HG02970 (cell line): ENCODE data around the gene GPRC5C.
A peak's percentile ranks its signal among the peaks of the same experiment; 100 is the strongest.

Source experiments
- ATAC-seq: cut with Tn5 transposase; IDR thresholded peaks from one replicate; pipeline ENCODE4 v1.9.1; 2021; ENCODE audit warnings: mild to moderate bottlenecking, moderate library complexity, moderate number of reproducible peaks; ENCODE audit not compliant: unreplicated experiment, low FRiP score

GPRC5C gene

DNA sequence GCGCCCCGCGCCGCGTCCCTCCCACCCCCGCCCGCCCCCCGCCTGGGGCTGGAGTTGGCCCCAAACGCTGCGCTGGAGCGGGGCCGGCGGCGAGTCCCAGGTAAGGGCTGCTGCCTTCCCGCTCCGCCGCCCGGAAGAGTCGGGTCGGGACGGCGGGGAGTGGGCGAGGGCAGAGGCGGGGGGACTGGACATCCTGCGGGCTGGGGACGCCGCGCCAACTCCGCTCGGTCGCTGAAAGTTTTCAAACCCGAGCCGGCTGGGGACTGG lies 469 bp downstream of the GPRC5C start:
- no peak for ATAC-seq

- ATAC-seq = no peak
These were observed 991 bp downstream of the GPRC5C start for GRCh38 chr17:74432766-74433391.

GRCh38 chr17:74433421-74434121 lies 1.7 kb downstream of the GPRC5C start:
- no peak for ATAC-seq

DNA sequence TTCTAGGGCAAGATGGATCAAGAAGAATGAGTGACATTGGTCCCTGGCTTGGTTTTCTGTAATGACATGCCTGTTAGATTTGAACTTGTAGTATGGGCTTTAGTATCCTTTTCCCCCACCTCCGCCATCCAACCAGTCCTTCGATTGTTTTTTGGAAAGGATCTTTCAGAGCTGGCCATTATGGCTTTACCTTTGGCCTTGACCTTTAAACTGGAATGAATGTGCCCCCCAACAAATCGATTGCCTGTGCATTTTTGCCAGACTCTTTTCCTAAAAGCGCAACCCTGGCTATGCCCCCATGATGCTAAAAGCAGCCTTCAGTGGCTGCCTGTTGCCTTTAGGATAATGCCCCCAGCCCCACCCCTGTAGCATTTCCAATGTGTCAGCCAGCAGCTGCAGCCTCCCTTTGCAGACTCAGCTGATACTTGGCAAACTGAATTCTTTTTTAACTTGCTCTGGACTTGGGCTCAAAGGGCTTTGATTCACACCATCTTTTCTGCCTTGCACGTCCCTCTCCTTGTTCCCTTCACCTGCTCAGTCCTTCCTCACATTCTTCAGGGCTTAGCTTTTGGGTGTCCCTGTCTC lies 4.0 kb downstream of the GPRC5C start:
- no peak for ATAC-seq

- ATAC-seq = no peak
These were observed 5.8 kb downstream of the GPRC5C start for GRCh38 chr17:74437702-74438101.

DNA sequence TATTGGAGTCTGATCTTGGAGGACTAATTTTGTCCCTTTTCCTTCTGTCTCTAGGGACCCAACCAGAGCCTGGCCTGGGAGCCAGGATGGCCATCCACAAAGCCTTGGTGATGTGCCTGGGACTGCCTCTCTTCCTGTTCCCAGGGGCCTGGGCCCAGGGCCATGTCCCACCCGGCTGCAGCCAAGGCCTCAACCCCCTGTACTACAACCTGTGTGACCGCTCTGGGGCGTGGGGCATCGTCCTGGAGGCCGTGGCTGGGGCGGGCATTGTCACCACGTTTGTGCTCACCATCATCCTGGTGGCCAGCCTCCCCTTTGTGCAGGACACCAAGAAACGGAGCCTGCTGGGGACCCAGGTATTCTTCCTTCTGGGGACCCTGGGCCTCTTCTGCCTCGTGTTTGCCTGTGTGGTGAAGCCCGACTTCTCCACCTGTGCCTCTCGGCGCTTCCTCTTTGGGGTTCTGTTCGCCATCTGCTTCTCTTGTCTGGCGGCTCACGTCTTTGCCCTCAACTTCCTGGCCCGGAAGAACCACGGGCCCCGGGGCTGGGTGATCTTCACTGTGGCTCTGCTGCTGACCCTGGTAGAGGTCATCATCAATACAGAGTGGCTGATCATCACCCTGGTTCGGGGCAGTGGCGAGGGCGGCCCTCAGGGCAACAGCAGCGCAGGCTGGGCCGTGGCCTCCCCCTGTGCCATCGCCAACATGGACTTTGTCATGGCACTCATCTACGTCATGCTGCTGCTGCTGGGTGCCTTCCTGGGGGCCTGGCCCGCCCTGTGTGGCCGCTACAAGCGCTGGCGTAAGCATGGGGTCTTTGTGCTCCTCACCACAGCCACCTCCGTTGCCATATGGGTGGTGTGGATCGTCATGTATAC lies 8.0 kb downstream of the GPRC5C start:
- no peak for ATAC-seq

GRCh38 chr17:74441537-74441936 lies 9.6 kb downstream of the GPRC5C start:
- no peak for ATAC-seq

GRCh38 chr17:74442291-74442669 lies 10.4 kb downstream of the GPRC5C start:
- ATAC-seq = no peak

DNA sequence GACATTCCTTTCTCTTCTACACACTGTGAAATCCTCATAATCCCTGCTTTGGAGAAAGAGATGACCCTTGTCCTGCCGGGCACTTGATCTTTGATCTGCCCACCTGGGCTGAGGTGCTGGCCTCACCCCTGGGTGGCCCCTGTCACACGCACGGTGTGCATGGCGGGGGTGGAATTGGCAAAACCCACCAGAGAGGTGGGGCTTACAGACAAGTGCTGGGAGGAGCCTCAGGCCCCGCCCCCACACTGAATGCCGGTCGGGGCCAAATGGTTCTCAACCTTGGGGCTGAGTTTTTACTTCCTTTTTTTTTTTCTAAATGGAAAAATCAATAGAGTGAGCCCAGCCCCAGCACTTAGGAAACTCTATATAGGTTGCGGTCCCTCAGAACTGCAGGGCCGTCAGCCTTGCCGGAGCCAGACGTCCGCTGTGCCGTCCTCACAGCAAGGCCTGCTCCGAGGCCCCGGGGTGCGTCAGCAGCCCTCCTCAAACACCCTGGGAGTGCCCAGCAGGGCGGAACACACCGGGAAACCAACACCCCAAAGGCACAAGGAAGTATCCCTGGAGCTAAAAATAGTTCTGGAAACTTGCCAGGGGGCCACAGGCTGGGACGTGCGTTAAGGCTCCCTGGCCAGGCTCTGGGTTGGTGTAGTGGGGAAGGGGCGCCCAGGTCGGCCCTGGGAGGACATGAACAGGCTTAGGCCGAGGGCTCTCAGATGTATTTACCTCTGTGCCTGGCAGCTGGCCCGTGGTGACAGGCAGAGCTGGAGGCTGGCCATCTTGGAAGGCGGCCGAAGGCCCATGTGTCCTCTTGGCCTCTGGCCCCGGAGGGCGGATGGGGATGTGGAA lies 11.0 kb downstream of the GPRC5C start:
- peak; percentile 52 for ATAC-seq

DNA sequence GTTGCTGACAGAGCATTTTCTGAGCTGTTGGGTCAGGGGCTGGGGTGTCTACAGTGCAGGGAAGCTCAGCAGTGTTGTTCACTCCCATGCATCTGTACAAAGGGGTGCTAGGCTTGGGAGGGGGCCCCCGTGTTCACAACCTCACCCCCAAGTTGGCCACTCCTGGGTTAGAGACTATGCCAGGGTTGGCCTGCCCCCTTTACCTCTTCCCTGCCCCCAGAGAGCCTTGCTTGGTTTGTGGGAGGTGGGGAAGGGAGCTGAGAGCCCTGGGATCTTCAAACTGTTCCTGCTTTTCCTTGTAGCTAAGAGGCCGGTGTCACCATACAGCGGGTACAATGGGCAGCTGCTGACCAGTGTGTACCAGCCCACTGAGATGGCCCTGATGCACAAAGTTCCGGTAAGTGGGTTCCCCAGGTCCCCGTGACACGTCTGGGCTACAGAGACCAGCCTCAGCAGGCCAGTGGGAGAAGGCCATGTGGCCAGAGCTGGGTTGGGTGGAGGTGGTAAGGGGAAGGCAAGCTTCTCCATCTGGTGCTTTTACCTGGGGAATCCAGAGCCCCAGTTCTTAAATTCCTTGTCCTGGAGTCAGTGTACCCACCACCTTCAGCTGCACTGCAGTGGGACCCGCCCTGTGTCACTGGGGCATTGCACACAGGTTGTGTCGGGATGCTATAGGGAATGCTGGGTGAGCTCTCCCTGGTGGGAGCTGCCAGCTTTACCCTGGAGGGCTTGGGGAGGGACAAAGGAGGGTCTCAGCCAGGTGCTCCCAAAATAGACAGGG lies 11.8 kb downstream of the GPRC5C start:
- no peak for ATAC-seq

GRCh38 chr17:74444406-74444805 lies 12.5 kb downstream of the GPRC5C start:
- ATAC-seq = no peak

DNA sequence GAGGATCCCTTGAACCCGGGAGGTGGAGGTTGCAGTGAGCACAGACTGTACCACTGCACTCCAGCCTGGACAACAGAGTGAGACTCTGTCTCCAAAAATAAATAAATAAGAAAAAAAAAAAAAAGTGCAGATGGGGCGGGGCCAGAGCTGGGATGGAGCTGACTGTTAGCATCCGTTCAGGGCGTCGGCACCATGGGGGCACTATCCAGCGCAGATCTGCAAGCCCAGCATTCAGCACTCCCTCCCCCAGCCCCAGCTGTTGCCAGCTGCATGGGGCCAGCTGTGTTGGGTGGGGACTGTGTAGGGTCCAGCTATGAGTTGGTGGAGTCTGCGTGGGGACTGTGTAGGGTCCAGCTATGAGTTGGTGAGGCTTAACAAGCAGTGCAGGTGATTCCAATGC lies 13.3 kb downstream of the GPRC5C start:
- ATAC-seq = no peak

DNA sequence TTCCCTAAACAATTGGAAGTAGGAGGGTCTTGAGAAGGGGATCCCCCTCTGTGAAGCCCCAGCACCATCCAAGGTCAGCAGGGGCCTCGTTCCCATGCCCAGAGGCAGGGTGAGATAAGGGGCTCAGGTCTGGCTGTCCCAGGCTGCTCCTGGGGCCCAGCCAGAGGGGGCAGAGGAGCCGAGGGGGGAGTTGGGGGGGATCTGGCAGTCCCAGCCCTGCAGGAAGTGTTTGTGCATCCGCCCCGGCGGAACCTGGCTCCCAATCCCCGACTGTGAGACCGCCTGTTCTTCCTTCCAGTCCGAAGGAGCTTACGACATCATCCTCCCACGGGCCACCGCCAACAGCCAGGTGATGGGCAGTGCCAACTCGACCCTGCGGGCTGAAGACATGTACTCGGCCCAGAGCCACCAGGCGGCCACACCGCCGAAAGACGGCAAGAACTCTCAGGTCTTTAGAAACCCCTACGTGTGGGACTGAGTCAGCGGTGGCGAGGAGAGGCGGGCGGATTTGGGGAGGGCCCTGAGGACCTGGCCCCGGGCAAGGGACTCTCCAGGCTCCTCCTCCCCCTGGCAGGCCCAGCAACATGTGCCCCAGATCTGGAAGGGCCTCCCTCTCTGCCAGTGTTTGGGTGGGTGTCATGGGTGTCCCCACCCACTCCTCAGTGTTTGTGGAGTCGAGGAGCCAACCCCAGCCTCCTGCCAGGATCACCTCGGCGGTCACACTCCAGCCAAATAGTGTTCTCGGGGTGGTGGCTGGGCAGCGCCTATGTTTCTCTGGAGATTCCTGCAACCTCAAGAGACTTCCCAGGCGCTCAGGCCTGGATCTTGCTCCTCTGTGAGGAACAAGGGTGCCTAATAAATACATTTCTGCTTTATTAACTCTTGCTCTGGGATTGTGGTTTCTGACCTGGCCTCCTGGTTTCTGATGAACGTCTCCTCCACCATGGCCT lies 14.9 kb downstream of the GPRC5C start:
- ATAC-seq = no peak

DNA sequence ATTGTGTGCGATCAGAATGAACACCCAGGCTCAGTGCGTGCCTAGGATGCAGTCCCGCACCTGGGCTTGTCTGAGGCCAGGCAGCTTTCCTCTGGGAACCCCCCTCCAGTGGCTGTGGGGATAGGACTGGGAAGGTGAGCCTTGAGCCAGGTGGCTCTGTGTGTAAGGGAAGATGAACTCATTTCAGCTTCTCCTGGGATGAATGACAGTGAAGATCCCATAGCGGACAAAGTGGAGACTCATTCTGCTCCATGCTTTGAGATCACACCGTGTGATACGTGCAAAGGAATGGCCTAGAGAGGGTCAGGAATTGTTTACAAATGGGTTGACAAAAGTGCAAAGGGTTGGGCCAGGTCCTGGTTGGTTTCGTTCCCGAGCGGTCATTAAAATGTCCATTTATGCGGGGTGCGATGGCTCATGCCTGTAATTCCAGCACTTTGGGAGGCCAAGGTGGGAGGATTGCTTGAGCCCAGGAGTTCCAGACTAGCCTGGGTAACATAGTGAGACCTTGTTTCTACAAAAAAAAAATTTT lies 15.8 kb downstream of the GPRC5C start:
- no peak for ATAC-seq

GRCh38 chr17:74448756-74449155 lies 16.9 kb downstream of the GPRC5C start:
- no peak for ATAC-seq

GRCh38 chr17:74449306-74449705 lies 17.4 kb downstream of the GPRC5C start:
- no peak for ATAC-seq

DNA sequence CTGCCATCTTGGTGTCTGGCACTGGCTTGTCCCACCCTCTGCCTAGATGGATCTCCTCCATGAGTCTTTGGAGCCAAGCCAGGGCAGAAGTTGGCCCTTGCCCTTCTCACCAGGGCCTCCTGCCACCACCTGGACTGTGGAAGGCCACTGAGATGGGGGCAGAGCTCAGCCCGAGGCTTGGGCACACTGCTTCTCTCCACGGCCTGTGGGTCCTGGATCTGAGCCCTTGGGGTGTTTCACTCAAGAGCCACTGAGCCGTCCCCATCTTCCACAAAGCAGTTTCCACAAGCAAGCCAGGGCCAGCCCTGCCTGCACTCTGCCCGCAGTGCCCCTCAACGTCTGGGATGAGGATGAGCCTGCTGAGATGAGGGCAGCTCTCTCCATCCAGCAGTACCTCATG lies 17.9 kb downstream of the GPRC5C start:
- no peak for ATAC-seq

DNA sequence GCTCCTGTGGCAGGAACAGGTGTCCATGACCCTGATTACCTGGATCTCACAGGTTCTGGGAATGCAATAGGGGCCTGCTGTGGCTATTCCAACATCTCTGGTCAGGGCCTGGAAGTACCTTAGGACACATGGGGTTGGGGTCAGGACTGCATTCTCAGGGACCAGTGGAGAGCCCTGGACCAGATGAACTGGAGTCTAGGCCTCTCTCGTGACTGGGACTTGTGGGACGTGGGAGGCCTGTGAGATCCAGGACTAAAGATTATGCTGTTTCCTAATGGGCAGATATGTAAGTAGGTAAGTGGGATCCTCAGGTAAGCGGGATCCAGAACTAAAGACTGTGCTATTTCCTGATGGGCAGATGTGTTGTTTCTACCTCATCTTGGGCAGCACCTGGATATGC lies 18.3 kb downstream of the GPRC5C start:
- ATAC-seq = no peak
